HPDE6-E6E7 (cell line): ENCODE measurements around the gene DEFB129.
"Not testable (repeated sequence)": the region's sequence is repeated elsewhere in the genome, so short reads cannot be mapped to it uniquely, and the experiment has no call there.

Source experiments
- DNase-seq: peaks from one replicate; pipeline ENCODE4 v3.0.0; 2011; ENCODE audit warnings: missing footprints; ENCODE audit errors: extremely low spot score

The DEFB129 gene

DNA sequence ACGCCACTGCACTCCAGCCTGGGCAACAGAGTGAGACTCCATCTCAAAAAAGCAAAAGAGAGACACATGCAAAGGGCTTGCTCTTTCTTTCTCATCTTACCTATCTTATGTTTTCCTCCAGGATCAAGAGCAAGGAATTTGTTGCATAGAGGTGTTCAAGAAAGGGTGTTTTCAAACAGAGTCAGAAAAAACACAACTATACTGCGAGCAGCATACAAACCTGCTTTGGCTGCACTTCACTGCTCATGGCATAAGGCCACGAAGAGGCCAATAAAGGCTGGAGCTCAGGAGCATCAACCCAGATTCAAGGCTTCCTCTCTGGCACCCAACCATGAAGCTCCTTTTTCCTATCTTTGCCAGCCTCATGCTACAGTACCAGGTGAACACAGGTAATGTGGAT is at the start of gene DEFB129:
Gene DEFB129 (plus strand): TSS at position 301 of the 400 bp plus-strand sequence. CDS start 31 bp downstream, at position 332.
- no peak for DNase-seq

DNA sequence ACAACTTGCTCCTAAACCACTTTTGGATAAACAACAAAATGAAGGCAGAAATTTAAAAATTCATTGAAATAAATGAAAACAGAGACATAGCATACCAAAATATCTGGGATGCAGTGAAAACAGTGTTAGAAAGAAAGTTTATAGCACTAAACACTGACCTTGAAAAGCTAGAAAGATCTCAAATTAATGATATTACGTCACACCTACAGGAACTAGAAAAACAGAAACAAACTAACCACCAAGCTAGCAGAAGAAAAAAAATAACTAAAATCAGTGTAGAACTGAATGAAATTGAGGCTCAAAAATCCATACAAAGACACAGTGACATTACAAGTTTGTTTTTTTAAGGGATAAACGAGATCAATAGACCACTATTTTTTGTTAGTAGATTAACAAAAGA is 42.8 kb upstream of the DEFB129 start:
- DNase-seq: no peak

GRCh38 chr20:187733-188132 is 39.3 kb upstream of the DEFB129 start:
- no peak for DNase-seq

- no peak for DNase-seq
Measured at GRCh38 chr20:189611-190010, 37.4 kb upstream of the DEFB129 start, which contains the start of gene DEFB128. Gene DEFB128 (minus strand): TSS chr20:189711. CDS start chr20:189623, 88 bp downstream.

DNA sequence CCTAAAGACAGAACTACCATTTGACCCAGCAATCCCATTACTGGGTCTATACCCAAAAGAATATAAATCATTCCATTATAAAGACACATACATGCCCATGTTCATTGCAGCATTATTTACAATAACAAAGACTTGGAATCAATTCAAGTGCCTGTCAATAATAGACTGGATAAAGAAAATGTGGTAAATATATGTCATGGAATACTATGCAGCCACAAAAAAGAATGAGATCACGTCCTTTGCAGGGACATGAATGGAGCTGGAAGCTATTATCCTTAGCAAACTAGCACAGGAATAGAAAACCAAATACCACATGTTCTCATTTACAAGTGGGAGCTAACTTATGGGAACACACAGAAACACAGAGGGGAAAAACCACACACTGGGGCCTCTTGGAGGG is 28.8 kb upstream of the DEFB129 start:
- DNase-seq: no peak

DNA sequence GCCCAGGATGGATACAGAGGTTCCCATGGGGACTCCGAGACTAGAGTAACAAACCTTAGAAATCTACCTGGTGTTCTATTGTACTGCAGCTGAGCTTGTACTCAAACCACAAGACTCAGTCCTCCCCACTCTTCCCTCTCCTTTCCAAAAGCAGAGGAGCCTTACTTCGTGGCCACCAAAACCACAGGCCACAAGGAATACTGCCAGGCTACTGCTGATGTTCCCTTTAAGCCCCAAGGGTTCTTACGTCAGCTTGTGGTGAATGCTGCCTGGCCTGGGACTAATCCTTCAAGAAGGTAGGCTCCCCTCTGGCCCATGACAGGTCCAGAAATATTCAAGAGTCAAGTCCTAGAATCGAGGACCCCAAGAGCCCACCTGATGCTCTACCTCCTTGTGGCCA is 27.1 kb upstream of the DEFB129 start:
- DNase-seq: no peak

GRCh38 chr20:203630-204029 is 23.4 kb upstream of the DEFB129 start:
- DNase-seq: not testable (repeated sequence)

GRCh38 chr20:208942-209566 is 18.0 kb upstream of the DEFB129 start:
- DNase-seq: peak; percentile 48

DNA sequence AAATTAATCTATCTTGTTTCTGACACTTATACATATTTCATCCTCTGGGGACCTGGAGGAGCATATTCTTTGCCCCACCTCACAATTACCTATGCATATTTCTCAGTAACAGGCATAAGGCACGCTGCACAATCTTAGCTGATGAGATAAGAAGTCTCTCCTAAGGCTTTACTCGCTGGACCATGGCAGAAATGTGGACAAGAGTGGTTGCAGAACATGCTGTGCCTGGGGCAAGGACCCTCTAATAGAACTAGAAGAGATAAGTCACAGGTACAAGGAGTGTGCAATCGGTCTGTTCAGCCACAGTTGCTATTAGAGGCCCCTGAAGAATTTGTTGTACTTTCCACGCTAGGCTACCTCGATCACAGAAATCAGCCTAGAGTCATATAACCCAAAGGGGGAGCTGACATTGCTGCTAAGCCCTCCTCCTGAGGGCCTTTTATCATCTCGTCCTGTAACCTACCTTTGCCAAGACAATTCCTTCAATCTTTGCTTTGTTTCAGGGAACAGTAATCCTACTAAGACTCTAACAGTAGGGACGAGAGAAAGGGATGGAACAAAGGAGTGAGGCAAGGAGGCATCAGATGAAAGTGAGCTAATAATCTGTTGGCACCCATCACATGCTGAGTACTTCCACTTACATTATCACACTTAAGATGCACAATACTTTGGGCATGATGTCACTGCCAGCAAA is 16.1 kb upstream of the DEFB129 start:
- no peak for DNase-seq

GRCh38 chr20:214383-214782 is 12.7 kb upstream of the DEFB129 start:
- no peak for DNase-seq

- no peak for DNase-seq
Measured at GRCh38 chr20:215796-216195, 11.3 kb upstream of the DEFB129 start.

- DNase-seq: no peak
Measured at GRCh38 chr20:217266-217665, 9.8 kb upstream of the DEFB129 start.

GRCh38 chr20:219290-220115 is 7.6 kb upstream of the DEFB129 start:
- DNase-seq: peak; percentile 54

DNA sequence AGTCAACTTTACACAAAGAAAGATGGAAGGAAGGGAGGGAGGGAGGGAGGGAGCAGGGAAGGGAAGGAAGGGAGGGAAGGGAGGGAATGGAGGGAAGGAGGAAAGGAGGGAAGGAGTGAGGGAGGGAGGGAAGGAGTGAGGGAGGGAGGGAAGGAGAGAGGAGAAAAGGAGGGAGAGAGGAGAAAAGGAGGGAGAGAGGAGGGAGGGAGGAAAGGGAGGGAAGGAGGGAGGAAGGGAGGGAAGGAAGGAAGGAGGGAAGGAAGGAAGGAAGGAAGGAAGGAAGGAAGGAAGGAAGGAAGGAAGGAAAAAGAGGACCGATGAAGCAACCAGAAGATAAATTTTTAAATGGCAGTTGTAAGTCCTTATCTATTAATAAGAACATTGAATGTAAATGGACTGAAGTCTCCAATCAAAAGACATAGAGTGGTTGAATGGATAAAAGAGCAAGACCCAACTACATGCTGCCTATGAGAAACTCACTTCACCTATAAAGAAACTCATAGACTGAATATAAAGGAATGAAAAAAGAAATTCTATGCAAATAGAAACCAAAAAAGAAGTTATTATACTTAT is 5.7 kb upstream of the DEFB129 start:
- no peak for DNase-seq

DNA sequence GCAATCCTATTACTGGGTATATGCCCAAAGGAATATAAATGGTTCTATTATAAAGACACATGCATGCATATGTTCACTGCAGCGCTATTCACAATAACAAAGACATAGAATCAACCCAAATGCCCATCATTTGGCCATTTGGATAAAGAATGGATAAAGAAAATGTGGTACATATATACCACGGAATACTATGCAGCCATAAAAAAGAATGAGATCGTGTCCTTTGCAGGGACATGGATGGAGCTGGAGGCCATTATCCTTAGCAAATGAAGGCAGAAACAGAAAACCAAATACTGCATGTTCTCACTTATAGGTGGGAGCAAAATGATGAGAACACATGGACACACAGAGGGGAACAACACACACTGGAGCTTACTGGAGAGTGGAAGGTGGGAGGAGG is 1.2 kb upstream of the DEFB129 start:
- DNase-seq: not testable (repeated sequence)

DNA sequence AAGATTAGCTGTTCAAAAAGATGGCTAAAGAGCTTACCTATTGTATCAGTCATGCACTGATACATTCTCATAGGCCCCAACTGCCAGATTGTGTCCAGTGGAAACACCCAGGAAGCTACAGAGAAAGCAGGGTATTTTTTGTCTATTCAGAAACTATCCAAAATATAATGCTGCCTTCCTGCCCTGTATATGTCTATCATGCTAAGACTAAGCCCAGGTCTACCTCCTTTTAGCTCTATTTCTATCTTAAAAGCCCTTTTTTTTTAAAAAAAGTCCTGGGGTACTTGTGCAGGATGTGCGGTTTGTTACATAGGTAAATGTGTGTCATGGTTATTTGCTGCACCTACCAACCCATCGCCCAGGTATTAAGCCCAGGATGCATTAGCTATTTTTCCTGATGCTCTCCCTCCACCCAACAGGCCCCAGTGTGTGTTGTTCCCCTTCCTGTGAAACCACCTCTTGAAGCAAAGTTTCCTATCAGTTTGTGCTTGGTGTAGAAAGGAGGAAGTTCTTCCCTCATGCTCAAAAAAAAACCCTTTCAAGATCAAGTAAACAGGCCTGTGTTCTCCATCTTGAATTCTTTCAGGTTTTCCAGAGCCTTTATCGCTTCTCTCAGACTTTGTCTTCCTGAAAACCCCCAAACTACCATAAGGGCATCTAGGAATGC is 514 bp downstream of the DEFB129 start:
- no peak for DNase-seq

DNA sequence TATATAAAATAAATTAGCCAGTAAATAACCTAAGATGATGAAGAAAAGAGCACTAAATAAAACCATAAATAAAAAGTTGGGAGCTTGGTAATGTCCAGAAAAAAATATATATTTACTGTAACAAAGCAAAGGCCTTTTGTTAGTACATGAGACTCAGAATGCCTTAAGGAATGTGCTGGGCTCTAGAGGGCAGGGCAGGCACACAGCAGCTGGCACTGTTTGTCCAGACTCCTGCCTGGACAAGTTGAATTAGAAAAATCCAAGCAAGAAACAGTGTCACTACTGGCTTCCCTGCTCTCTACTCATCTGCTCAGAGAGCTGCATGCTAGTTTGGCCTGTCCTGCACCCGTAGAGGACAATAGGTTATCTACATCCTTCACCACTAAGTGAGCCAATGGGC is 8.8 kb downstream of the DEFB129 start:
- DNase-seq: peak; percentile 81

DNA sequence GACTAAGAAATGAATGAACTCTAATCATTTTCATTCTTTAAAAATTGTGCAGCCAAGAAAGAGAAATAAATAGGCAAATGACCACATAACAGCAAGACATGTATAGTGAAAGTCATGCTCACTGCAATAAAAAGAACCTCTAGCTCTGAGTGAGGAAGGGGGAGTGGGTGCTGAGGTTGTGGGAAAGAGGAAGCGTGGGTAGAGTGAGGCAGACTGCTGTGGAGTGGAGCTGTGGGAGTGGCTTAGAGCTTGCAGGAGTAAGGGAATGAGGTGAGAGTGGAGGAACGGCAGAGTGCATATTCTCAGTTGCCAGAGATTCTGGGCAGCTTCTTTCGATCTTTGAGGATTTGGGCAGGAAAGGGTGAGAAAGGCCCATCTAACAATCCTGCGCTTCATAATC is 10.4 kb downstream of the DEFB129 start:
- DNase-seq: no peak

- no peak for DNase-seq
Measured at GRCh38 chr20:237929-238328, 10.9 kb downstream of the DEFB129 start.

DNA sequence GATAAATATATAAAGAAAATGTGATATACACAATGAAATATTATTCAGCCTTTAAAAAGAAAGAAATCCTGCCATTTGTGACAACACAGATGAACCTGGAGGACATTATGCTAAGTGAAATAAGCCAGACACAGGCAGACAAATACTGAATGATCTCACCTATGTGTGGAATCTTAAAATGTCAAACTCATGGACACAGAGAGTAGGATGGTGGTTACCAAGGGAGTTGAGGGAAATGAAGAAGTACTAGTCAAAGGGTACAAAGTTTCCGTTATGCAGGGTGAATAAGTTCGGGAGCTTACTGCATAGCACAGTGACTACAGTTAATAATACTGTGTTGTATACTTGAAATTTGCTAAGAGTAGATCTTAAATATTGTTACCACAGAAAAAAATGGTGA is 15.8 kb downstream of the DEFB129 start:
- DNase-seq: no peak

DNA sequence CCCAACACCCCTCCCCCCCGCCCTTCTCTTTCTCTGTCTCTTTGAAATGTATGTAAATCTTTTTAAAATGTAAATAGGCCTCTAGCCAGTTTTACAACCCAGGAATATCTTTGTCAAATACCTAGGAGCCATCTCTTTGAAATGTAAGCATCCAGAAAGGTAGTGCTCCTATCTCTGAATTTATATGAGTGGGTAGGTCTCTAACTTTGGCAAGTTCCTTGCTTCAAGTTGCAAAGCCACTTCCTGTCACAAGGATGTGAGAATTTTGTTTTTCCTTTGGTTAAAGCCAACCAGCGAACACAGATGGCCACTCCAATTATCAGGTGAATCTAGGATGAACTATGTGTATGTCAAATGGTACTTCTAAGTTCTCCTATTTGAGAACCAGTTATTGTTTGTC is 24.3 kb downstream of the DEFB129 start:
- no peak for DNase-seq

- DNase-seq: no peak
Measured at GRCh38 chr20:252801-253200, 25.7 kb downstream of the DEFB129 start.
